ENCODE data around the gene DOCK2. TPM values are rescaled to one million over a fixed set of nuclear protein-coding genes. Genes with fewer than 3 reads are reported as not detected.

DOCK2 gene
- total RNA-seq, 1 donor from 2014 or later, result 214 TPM

- H3K4me1 Mint-ChIP-seq (ENCODE audit: low read depth), result no peaks in the 10 kb centered on the region
- peaks cover 10% of the 10 kb centered on the region for H3K9me3 Mint-ChIP-seq
- intact Hi-C loops (cut with micrococcal nuclease), result no loop called here
- H3K36me3 Mint-ChIP-seq (ENCODE audit: low read depth), result peaks cover 58% of the 10 kb centered on the region
- no peak overlapping the region for H3K27ac Mint-ChIP-seq
- no peak for DNase-seq (ENCODE audit: low spot score)
- H3K4me3 Mint-ChIP-seq, result no peak overlapping the region
- H3K27me3 Mint-ChIP-seq (ENCODE audit: insufficient read depth), result no peaks in the 10 kb centered on the region
Measured at GRCh38 chr5:170059221-170059620, 422.1 kb downstream of the DOCK2 start.

- intact Hi-C loops (cut with micrococcal nuclease), result no loop called here
- Mint-ChIP-seq H3K27me3 (ENCODE audit: insufficient read depth) (no peaks in the 10 kb centered on the region), H3K27ac (no peak overlapping the region), H3K4me1 (ENCODE audit: low read depth) (no peaks in the 10 kb centered on the region), H3K36me3 (ENCODE audit: low read depth) (peaks cover 54% of the 10 kb centered on the region), H3K4me3 (no peak overlapping the region), H3K9me3 (no peaks in the 10 kb centered on the region)
- no peak for DNase-seq (ENCODE audit: low spot score)
Measured at GRCh38 chr5:170067152-170067551, 430.1 kb downstream of the DOCK2 start.

- no peaks in the 10 kb centered on the region for H3K27me3 Mint-ChIP-seq (ENCODE audit: insufficient read depth)
- H3K4me3 Mint-ChIP-seq, result no peak overlapping the region
- no peak overlapping the region for H3K27ac Mint-ChIP-seq
- no peak for DNase-seq (ENCODE audit: low spot score)
- H3K36me3 Mint-ChIP-seq (ENCODE audit: low read depth), result peaks cover 56% of the 10 kb centered on the region
- intact Hi-C loops (cut with micrococcal nuclease), result no loop called here
- no peaks in the 10 kb centered on the region for H3K4me1 Mint-ChIP-seq (ENCODE audit: low read depth)
- no peaks in the 10 kb centered on the region for H3K9me3 Mint-ChIP-seq
Measured at GRCh38 chr5:170067574-170068170, 430.6 kb downstream of the DOCK2 start.

- Mint-ChIP-seq H3K27ac (no peak overlapping the region), H3K4me1 (ENCODE audit: low read depth) (no peaks in the 10 kb centered on the region), H3K9me3 (no peaks in the 10 kb centered on the region), H3K36me3 (ENCODE audit: low read depth) (peaks cover 60% of the 10 kb centered on the region), H3K27me3 (ENCODE audit: insufficient read depth) (no peaks in the 10 kb centered on the region), H3K4me3 (no peak overlapping the region)
- no peak for DNase-seq (ENCODE audit: low spot score)
- intact Hi-C loops (cut with micrococcal nuclease), result no loop called here
Measured at GRCh38 chr5:170069512-170069911, 432.4 kb downstream of the DOCK2 start.

- peaks cover 61% of the 10 kb centered on the region for H3K36me3 Mint-ChIP-seq (ENCODE audit: low read depth)
- H3K27ac Mint-ChIP-seq, result no peak overlapping the region
- intact Hi-C loops (cut with micrococcal nuclease), result loop anchor here (10.0 kb wide), 1 partner anchor 346 kb away; no protein-coding TSS in a partner anchor
Measured at GRCh38 chr5:170070556-170071412, 433.7 kb downstream of the DOCK2 start.

GRCh38 chr5:170071748-170072147 is 434.7 kb downstream of the DOCK2 start:
- no peak overlapping the region for H3K27ac Mint-ChIP-seq
- intact Hi-C loops (cut with micrococcal nuclease), result loop anchor here (10.0 kb wide), 1 partner anchor 347 kb away; no protein-coding TSS in a partner anchor
- H3K9me3 Mint-ChIP-seq, result no peaks in the 10 kb centered on the region
- DNase-seq (ENCODE audit: low spot score), result no peak
- H3K27me3 Mint-ChIP-seq (ENCODE audit: insufficient read depth), result no peaks in the 10 kb centered on the region
- no peak overlapping the region for H3K4me3 Mint-ChIP-seq
- H3K4me1 Mint-ChIP-seq (ENCODE audit: low read depth), result peaks cover 3% of the 10 kb centered on the region
- peaks cover 57% of the 10 kb centered on the region for H3K36me3 Mint-ChIP-seq (ENCODE audit: low read depth)

More at GRCh38 chr5:170070556-170071412, 433.7 kb downstream of the DOCK2 start:
- Mint-ChIP-seq H3K4me1 (ENCODE audit: low read depth) (no peaks in the 10 kb centered on the region), H3K27me3 (ENCODE audit: insufficient read depth) (no peaks in the 10 kb centered on the region), H3K9me3 (no peaks in the 10 kb centered on the region), H3K4me3 (no peak overlapping the region)
- no peak for DNase-seq (ENCODE audit: low spot score)

- H3K9me3 Mint-ChIP-seq, result no peaks in the 10 kb centered on the region
- peaks cover 50% of the 10 kb centered on the region for H3K36me3 Mint-ChIP-seq (ENCODE audit: low read depth)
- H3K27me3 Mint-ChIP-seq (ENCODE audit: insufficient read depth), result no peaks in the 10 kb centered on the region
- no peak overlapping the region for H3K27ac Mint-ChIP-seq
- H3K4me1 Mint-ChIP-seq (ENCODE audit: low read depth), result peaks cover 7% of the 10 kb centered on the region
- DNase-seq (ENCODE audit: low spot score), result no peak
- intact Hi-C loops (cut with micrococcal nuclease), result loop anchor here (10.0 kb wide), 1 partner anchor 351 kb away; no protein-coding TSS in a partner anchor
- no peak overlapping the region for H3K4me3 Mint-ChIP-seq
Measured at GRCh38 chr5:170075696-170076095, 438.6 kb downstream of the DOCK2 start.

- Mint-ChIP-seq H3K9me3 (no peaks in the 10 kb centered on the region), H3K4me3 (no peak overlapping the region), H3K4me1 (ENCODE audit: low read depth) (peaks cover 7% of the 10 kb centered on the region), H3K27me3 (ENCODE audit: insufficient read depth) (no peaks in the 10 kb centered on the region), H3K36me3 (ENCODE audit: low read depth) (peaks cover 45% of the 10 kb centered on the region), H3K27ac (no peak overlapping the region)
- no peak for DNase-seq (ENCODE audit: low spot score)
- intact Hi-C loops (cut with micrococcal nuclease), result loop anchor here (10.0 kb wide), 1 partner anchor 351 kb away; no protein-coding TSS in a partner anchor
Measured at GRCh38 chr5:170076211-170076610, 439.1 kb downstream of the DOCK2 start.

GRCh38 chr5:170076739-170077138 is 439.7 kb downstream of the DOCK2 start:
- H3K27me3 Mint-ChIP-seq (ENCODE audit: insufficient read depth), result no peaks in the 10 kb centered on the region
- H3K9me3 Mint-ChIP-seq, result no peaks in the 10 kb centered on the region
- intact Hi-C loops (cut with micrococcal nuclease), result loop anchor here (10.0 kb wide), 1 partner anchor 352 kb away; no protein-coding TSS in a partner anchor
- peaks cover 7% of the 10 kb centered on the region for H3K4me1 Mint-ChIP-seq (ENCODE audit: low read depth)
- peaks cover 42% of the 10 kb centered on the region for H3K36me3 Mint-ChIP-seq (ENCODE audit: low read depth)
- no peak overlapping the region for H3K27ac Mint-ChIP-seq
- no peak overlapping the region for H3K4me3 Mint-ChIP-seq
- DNase-seq (ENCODE audit: low spot score), result no peak

GRCh38 chr5:170077526-170077925 is 440.5 kb downstream of the DOCK2 start:
- Mint-ChIP-seq H3K27me3 (ENCODE audit: insufficient read depth) (no peaks in the 10 kb centered on the region), H3K4me1 (ENCODE audit: low read depth) (peaks cover 7% of the 10 kb centered on the region), H3K36me3 (ENCODE audit: low read depth) (peaks cover 47% of the 10 kb centered on the region), H3K9me3 (no peaks in the 10 kb centered on the region), H3K4me3 (no peak overlapping the region), H3K27ac (no peak overlapping the region)
- DNase-seq (ENCODE audit: low spot score), result no peak
- intact Hi-C loops (cut with micrococcal nuclease), result loop anchor here (10.0 kb wide), 1 partner anchor 353 kb away; no protein-coding TSS in a partner anchor

- Mint-ChIP-seq H3K27me3 (ENCODE audit: insufficient read depth) (no peaks in the 10 kb centered on the region), H3K4me3 (no peak overlapping the region), H3K36me3 (ENCODE audit: low read depth) (peaks cover 53% of the 10 kb centered on the region), H3K27ac (no peak overlapping the region), H3K9me3 (no peaks in the 10 kb centered on the region), H3K4me1 (ENCODE audit: low read depth) (peaks cover 7% of the 10 kb centered on the region)
- intact Hi-C loops (cut with micrococcal nuclease), result loop anchor here (10.0 kb wide), 1 partner anchor 354 kb away; no protein-coding TSS in a partner anchor
- no peak for DNase-seq (ENCODE audit: low spot score)
Measured at GRCh38 chr5:170078458-170078857, 441.4 kb downstream of the DOCK2 start.

- no peak for DNase-seq (ENCODE audit: low spot score)
- H3K27me3 Mint-ChIP-seq (ENCODE audit: insufficient read depth), result no peaks in the 10 kb centered on the region
- peaks cover 7% of the 10 kb centered on the region for H3K4me1 Mint-ChIP-seq (ENCODE audit: low read depth)
- H3K36me3 Mint-ChIP-seq (ENCODE audit: low read depth), result peaks cover 53% of the 10 kb centered on the region
- H3K27ac Mint-ChIP-seq, result no peak overlapping the region
- H3K9me3 Mint-ChIP-seq, result no peaks in the 10 kb centered on the region
- intact Hi-C loops (cut with micrococcal nuclease), result loop anchor here (10.0 kb wide), 1 partner anchor 354 kb away; no protein-coding TSS in a partner anchor
- no peak overlapping the region for H3K4me3 Mint-ChIP-seq
Measured at GRCh38 chr5:170078931-170079330, 441.9 kb downstream of the DOCK2 start.

GRCh38 chr5:170080217-170080616 is 443.1 kb downstream of the DOCK2 start:
- H3K9me3 Mint-ChIP-seq, result no peaks in the 10 kb centered on the region
- no peak for DNase-seq (ENCODE audit: low spot score)
- peaks cover 7% of the 10 kb centered on the region for H3K4me1 Mint-ChIP-seq (ENCODE audit: low read depth)
- H3K27me3 Mint-ChIP-seq (ENCODE audit: insufficient read depth), result no peaks in the 10 kb centered on the region
- no peak overlapping the region for H3K4me3 Mint-ChIP-seq
- no peak overlapping the region for H3K27ac Mint-ChIP-seq
- intact Hi-C loops (cut with micrococcal nuclease), result no loop called here
- H3K36me3 Mint-ChIP-seq (ENCODE audit: low read depth), result peaks cover 51% of the 10 kb centered on the region
